OCI-LY3 (cell line): Measurements from ENCODE around the gene ATG4C.

Experiments
- EZH2phosphoT487 ChIP-seq: fragments of 200-600 bp; shearing (Covaris generic); IDR thresholded peaks from 2 replicates; pipeline ENCODE4 v1.6.1; 2018; ENCODE audit warnings: antibody characterized with exemption, mixed run types, low read depth
- TF ChIP-seq, protein P1 (sequence below): fragments of 200-600, 300-600 bp; sonication (generic); IDR thresholded peaks from 2 replicates; pipeline ENCODE4 v1.5.1; 2014; ENCODE audit warnings: antibody characterized with exemption, low read length, low read depth

DNA sequence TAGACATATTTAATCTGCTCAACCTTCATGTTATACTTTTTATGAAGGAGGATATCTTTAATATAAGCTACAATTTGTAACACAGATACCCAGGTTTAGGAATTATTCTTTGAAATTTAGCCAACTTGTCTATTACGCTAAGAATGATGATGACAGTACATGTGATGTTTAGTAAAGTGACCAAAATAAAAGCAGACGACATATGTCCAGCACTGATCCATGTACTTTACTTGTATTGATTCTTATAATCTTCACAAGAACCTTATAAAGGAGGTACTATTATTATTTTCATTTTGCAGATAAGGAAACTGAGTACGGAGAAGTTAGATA, 37.2 kb upstream of the ATG4C start:
- TF ChIP-seq, protein P1, sequence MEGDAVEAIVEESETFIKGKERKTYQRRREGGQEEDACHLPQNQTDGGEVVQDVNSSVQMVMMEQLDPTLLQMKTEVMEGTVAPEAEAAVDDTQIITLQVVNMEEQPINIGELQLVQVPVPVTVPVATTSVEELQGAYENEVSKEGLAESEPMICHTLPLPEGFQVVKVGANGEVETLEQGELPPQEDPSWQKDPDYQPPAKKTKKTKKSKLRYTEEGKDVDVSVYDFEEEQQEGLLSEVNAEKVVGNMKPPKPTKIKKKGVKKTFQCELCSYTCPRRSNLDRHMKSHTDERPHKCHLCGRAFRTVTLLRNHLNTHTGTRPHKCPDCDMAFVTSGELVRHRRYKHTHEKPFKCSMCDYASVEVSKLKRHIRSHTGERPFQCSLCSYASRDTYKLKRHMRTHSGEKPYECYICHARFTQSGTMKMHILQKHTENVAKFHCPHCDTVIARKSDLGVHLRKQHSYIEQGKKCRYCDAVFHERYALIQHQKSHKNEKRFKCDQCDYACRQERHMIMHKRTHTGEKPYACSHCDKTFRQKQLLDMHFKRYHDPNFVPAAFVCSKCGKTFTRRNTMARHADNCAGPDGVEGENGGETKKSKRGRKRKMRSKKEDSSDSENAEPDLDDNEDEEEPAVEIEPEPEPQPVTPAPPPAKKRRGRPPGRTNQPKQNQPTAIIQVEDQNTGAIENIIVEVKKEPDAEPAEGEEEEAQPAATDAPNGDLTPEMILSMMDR: no peak
- TF ChIP-seq EZH2phosphoT487: no peak
